Mucosa of stomach (tissue), 1 donor: ENCODE measurements around the gene SH3BGRL2.
A peak's percentile ranks its signal among the peaks of the same experiment; 100 is the strongest.
"Not testable (repeated sequence)": the region's sequence is repeated elsewhere in the genome, so short reads cannot be mapped to it uniquely, and the experiment has no call there.

ENCODE experiments used
- H3K27me3 ChIP-seq: one replicate; pipeline ENCODE4 v1.7.0; 2013; ENCODE audit warnings: mild to moderate bottlenecking, low read length; ENCODE audit not compliant: control insufficient read depth, insufficient read depth
- H3K36me3 ChIP-seq: one replicate; pipeline ENCODE4 v1.7.0; 2013; ENCODE audit warnings: low read length; ENCODE audit not compliant: control insufficient read depth, insufficient read depth
- H3K4me1 ChIP-seq: one replicate; pipeline ENCODE4 v1.7.0; 2013; ENCODE audit warnings: mild to moderate bottlenecking, low read length; ENCODE audit not compliant: control insufficient read depth, insufficient read depth
- H3K4me3 ChIP-seq: one replicate; pipeline ENCODE4 v1.7.0; 2013; ENCODE audit warnings: low read length
- H3K9ac ChIP-seq: one replicate; pipeline ENCODE4 v1.7.0; 2013; ENCODE audit warnings: mild to moderate bottlenecking, low read length, moderate library complexity
- H3K9me3 ChIP-seq: one replicate; pipeline ENCODE4 v1.7.0; 2013; ENCODE audit warnings: mild to moderate bottlenecking, low read length, moderate library complexity; ENCODE audit not compliant: control insufficient read depth
- donor health status: Pancreatic carcinoma.

The SH3BGRL2 gene

DNA sequence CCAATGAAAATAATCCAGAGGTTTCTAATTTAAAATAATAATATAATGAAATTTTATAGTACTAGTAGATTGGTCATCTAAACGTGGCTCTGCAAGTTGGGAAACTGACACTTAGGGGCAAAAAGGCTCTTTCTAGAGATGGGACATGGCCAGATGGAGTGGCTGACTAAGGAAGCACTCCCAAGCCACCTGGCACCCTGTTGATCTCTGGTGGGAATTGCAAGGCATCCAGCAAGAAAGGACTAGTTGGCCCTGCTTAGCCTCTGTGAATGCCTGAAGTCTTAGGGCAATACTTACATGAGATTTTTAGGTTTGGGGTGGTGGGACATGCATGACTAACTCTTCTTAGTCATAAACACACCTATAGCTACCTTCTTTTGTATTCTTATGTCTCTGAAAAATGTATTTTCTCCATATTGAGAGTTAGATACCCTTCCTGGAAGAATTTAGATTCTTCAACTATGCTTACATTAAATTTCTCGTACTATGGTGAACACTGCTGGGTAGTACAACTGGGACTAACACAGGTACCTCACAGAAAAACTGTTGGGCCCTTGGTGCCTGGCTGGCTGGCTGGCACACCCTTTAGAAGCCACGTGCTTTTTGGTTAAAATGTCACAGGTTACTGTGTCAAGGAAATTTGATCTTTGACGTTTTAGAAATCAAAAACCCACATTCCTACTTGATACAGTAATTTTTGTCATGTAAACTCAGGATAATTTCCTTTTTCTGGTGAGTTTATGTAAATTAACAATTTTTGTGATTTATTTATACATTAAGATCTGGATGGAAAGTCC is 25.0 kb upstream of the SH3BGRL2 start:
- Histone ChIP-seq H3K9me3 (no peaks in the 10 kb centered on the region), H3K27me3 (no peaks in the 10 kb centered on the region), H3K36me3 (no peaks in the 10 kb centered on the region), H3K4me1 (peaks cover 57% of the 10 kb centered on the region), H3K4me3 (no peak overlapping the region), H3K9ac (no peak overlapping the region)

DNA sequence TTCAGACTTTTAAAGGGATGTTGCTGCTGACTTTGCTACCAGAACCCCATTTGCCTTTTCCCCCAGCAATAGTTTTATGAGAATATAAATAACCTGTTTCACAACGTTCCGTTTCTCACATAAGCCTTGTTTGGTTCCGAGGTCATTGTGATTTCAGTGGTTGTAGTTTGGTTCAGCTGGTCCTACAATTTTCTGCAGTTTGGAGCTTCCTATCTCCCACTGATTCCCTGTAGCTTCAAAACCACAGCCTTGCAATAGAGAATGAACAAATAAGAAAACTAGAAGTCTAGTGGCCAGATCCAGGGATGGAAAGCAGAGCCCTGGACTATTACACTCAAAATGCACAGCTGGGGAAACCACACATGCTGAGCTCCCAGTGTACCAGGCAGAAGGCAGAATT is 24.1 kb upstream of the SH3BGRL2 start:
- H3K9ac ChIP-seq: no peak overlapping the region
- no peaks in the 10 kb centered on the region for H3K9me3 ChIP-seq
- H3K4me1 ChIP-seq: peaks cover 51% of the 10 kb centered on the region
- no peak overlapping the region for H3K4me3 ChIP-seq
- no peaks in the 10 kb centered on the region for H3K36me3 ChIP-seq
- H3K27me3 ChIP-seq: no peaks in the 10 kb centered on the region

DNA sequence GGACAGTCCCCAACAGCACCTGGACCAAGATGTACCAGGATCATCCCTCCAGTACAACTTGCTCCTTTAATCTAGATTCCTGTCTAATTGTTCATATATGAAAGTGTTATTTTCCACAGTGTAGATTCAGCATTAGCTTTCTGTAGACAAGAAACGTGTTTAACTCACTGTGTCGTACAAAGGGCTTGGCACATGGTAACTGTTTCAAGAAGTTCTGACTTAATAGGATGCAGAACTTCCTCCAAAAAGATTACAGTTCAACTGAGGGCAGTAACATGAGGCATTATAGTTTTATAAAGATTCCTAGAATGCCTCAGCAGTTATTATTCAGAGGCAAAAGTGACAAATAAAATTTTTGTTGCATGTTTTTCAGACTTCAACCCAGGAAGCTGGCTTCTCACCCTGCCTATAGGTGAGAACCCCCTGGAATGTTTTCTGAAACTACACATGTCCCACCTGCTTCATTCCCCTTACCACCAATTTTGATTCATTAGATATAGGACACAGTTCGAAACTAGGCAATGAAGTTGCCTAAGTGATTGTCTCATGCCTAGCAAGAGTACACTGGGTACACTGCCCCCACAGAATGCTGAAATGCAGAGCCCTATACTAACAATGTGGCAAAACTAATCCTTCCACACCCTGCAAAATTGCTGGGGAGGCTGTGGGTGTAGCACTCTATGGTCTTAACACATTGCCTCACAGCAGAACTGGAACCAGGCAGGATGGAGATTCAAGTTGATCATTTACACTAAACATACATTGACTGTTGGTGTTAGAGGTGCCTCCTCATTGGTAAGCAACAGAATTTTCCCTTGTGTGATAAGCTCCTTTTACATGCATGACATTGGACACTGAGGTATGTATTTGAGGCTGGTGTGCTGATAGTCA is 22.6 kb upstream of the SH3BGRL2 start:
- peak overlapping the region; percentile 16 for H3K9ac ChIP-seq
- no peaks in the 10 kb centered on the region for H3K36me3 ChIP-seq

DNA sequence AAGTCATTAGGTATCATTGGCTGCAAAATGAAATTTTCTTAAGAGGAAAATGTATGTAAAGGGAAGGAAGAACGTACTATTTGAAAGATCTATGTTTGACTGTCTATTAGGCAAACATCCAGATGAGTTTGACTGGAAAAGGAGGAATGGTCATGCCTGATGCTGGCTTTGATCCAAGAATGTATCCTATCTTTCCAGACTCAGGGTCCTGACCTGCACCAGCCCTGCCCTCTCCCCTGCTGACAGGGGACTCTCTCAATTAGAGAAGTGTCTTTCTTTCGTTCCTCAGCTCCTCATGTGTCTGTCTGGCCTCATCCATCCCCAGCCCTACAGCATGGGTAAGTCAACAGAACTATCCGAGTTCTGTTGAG is 21.9 kb upstream of the SH3BGRL2 start:
- H3K27me3 ChIP-seq: no peaks in the 10 kb centered on the region

More for the DNA sequence above, 22.6 kb upstream of the SH3BGRL2 start:
- H3K27me3 ChIP-seq: no peaks in the 10 kb centered on the region
- no peak overlapping the region for H3K4me3 ChIP-seq
- no peaks in the 10 kb centered on the region for H3K9me3 ChIP-seq
- peaks cover 61% of the 10 kb centered on the region for H3K4me1 ChIP-seq

DNA sequence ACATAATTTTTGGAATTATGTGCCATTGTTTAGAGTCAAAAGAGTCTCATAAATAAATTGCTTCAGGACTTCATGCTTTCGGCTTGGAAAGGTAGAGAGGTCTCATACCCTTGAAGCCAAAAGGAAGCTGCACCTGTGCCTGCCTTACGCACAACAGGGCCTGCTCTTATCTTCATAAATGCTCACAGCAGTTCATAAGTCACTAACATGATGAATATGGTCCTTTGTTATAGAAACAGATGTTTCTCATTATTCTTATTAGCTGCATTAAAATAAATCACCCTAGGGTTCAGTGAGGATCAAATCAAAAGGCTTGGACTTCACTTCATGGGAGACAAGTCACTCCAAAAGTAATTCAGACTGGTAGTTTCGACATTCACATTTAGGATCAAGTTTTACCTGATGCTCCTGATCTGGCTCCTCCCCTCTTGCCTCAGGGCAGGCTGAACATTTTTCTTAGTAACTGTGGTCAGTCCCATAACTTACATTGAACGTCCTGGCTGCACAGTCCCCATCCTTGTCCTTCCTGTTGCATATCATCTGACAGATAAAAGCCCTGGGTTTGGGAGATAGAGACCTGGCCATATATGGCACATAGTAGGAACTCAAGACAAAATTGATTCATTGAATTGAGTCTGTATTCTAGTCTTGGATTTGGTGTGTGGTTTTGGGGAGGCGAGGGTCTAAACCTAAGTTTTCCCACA is 20.7 kb upstream of the SH3BGRL2 start:
- Histone ChIP-seq H3K9ac (no peak overlapping the region), H3K27me3 (no peaks in the 10 kb centered on the region), H3K4me3 (no peak overlapping the region), H3K9me3 (no peaks in the 10 kb centered on the region), H3K36me3 (no peaks in the 10 kb centered on the region), H3K4me1 (peaks cover 77% of the 10 kb centered on the region)

More for the DNA sequence above, 21.9 kb upstream of the SH3BGRL2 start:
- Histone ChIP-seq H3K9me3 (no peaks in the 10 kb centered on the region), H3K4me1 (peaks cover 67% of the 10 kb centered on the region), H3K4me3 (no peak overlapping the region), H3K9ac (no peak overlapping the region), H3K36me3 (no peaks in the 10 kb centered on the region)

DNA sequence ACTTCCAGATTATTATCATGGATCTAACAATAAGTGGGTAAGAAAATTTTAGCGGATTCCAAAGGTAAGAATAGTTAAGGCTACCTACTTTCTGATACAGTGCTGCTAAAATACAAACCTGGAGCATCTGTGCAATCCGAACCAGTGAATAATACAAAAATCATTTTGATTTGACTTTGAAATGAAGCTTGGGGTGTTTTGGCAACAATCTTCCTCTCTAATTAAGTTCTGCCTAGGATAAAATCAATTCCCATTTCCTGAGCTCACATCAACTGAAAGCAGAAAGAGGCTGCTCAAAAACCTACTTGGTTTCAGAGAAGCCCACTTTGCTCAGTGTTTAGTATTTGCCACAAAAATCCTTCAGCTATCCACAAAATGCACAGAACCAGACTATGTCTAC is 18.7 kb upstream of the SH3BGRL2 start:
- H3K4me3 ChIP-seq: no peak overlapping the region
- no peaks in the 10 kb centered on the region for H3K36me3 ChIP-seq
- H3K9me3 ChIP-seq: no peaks in the 10 kb centered on the region
- no peak overlapping the region for H3K9ac ChIP-seq
- no peaks in the 10 kb centered on the region for H3K27me3 ChIP-seq
- peaks cover 65% of the 10 kb centered on the region for H3K4me1 ChIP-seq

DNA sequence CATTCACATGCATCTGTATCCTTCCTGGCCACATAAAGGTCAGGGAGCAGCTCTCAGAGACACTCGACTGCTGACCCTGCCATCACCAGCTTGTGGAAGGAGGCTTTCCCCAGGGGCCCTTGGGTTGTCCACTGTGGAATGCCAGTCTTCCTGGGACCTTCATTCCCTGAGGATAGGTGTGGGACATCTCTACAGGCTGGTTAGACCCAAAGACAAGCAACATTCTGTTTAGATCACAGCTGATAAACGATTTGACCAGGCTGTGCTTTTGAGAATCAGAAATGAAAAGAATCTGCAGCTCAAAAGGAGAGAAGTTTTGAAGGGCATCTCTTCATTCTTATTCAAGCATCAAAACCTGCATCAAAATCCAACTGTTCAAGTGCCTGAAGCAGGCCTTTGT is 18.2 kb upstream of the SH3BGRL2 start:
- H3K9ac ChIP-seq: no peak overlapping the region
- no peaks in the 10 kb centered on the region for H3K36me3 ChIP-seq
- no peak overlapping the region for H3K4me3 ChIP-seq
- H3K27me3 ChIP-seq: no peaks in the 10 kb centered on the region
- H3K4me1 ChIP-seq: peaks cover 61% of the 10 kb centered on the region
- no peaks in the 10 kb centered on the region for H3K9me3 ChIP-seq

DNA sequence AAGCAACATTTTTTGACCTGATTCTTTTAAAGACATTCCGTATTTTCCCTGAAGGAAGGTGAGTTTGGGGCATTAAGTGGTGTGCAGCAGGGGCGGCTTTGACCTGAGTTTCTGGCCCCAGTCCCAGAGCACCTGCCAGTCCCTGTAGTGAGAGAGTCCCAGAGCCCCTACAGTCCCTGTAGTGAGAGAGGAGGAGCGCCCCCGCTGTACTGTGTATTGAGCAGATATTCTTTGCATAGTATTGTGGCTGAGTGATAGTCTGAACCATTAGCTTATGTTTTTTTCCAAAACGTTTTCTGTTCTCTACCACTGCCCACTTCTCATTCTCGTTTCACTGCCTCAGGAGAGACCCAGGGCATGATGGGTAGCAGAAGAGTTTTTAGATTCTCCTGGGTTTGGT is 17.2 kb upstream of the SH3BGRL2 start:
- H3K36me3 ChIP-seq: no peaks in the 10 kb centered on the region

DNA sequence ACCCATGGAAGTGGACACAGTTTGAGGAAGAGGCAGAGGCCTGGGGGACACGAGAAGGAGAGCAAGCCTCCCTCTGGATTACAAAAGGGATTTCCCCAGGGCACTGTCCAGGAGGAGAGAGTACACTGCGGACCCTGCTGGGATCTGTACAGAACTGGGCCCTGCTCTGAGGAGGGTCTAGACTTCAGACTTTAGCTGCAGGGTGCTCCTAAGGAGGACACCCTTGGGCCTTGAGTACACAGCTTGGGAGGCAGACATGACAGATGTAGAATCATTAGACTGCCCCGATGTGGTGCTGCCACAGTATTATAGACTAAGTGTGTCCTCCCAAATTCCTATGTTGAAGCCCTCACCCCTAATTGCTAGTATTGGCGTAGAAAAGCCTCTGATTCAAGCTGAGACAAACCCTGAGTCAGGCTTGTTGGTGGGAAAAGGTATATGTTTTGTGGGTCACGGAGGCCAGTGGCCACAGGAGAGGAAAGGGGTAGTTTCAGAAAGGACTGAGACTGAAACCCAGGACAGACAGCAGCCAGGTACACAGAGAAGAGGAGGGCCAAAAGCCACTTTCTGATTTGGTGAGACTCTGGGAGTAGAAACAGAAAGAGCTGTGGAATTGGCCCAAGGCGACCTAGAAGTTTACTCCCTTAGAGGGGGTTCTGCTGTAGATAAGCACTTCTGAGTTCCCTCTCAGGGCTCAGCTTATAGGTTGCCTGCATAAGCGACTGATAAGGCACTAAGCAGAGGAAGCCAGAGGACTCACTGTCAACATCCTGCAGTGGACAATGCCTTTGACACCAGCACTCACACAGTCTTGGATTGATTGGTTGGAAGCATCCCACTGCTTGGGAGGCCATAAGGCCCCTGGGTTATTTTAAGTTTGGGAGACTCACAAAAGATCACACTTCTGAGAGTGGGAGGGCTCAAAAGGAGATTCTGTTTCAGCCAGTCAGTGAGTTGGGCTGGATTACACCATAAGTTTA is 16.5 kb upstream of the SH3BGRL2 start:
- no peaks in the 10 kb centered on the region for H3K36me3 ChIP-seq
- no peak overlapping the region for H3K4me3 ChIP-seq
- peaks cover 46% of the 10 kb centered on the region for H3K4me1 ChIP-seq
- no peaks in the 10 kb centered on the region for H3K27me3 ChIP-seq
- H3K9me3 ChIP-seq: no peaks in the 10 kb centered on the region
- no peak overlapping the region for H3K9ac ChIP-seq

More for the DNA sequence above, 17.2 kb upstream of the SH3BGRL2 start:
- no peak overlapping the region for H3K9ac ChIP-seq
- H3K27me3 ChIP-seq: no peaks in the 10 kb centered on the region
- no peaks in the 10 kb centered on the region for H3K9me3 ChIP-seq
- peaks cover 52% of the 10 kb centered on the region for H3K4me1 ChIP-seq
- no peak overlapping the region for H3K4me3 ChIP-seq

DNA sequence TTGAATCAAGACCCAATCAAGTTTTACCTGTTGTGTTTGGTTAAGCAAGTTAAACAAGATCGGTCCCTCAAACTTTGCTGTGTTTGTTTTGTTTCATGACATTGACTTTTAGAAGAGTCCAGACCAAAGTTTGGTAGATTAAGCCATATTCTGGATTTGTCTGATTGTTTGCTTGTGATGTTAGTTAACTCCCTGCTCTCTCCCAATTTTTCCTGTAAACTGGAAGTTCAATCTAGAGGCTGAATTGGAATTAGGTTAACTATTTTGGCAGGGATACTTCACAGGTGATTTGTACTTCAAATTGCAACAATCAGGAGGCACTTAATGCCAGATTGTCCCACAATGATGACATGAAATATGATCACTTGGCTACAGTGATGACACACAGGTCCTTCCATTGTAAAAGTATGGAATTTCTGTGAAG is 13.6 kb upstream of the SH3BGRL2 start:
- Histone ChIP-seq H3K9ac (no peak overlapping the region), H3K9me3 (no peaks in the 10 kb centered on the region), H3K36me3 (no peaks in the 10 kb centered on the region), H3K27me3 (no peaks in the 10 kb centered on the region), H3K4me3 (no peak overlapping the region), H3K4me1 (peaks cover 26% of the 10 kb centered on the region)

DNA sequence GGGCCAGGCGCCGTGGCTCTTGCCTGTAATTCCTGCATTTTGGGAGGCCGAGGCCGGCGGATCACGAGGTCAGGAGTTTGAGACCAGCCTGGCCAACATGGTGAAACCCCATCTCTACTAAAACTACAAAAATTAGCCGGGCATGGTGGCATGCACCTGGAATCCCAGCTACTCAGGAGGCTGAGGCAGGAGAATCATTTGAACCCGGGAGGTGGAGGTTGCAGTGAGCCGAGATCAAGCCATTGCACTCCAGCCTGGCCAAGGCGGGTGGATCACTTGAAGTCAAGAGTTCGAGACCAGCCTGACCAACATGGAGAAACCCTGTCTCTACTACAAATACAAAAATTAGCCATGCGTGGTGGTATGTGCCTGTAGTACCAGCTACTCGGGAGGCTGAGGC is 12.7 kb upstream of the SH3BGRL2 start:
- H3K9me3 ChIP-seq, H3K4me3 ChIP-seq, H3K9ac ChIP-seq, H3K36me3 ChIP-seq, H3K27me3 ChIP-seq: not testable (repeated sequence)
- peaks cover 18% of the 10 kb centered on the region for H3K4me1 ChIP-seq
